ENCODE data around the gene KCNN2. TPM values are rescaled to one million over a fixed set of nuclear protein-coding genes. Genes with fewer than 3 reads are reported as not detected.

KCNN2 gene
- total and polyA plus RNA-seq, 2 donors, result 0.66 to 1.1 TPM

DNA sequence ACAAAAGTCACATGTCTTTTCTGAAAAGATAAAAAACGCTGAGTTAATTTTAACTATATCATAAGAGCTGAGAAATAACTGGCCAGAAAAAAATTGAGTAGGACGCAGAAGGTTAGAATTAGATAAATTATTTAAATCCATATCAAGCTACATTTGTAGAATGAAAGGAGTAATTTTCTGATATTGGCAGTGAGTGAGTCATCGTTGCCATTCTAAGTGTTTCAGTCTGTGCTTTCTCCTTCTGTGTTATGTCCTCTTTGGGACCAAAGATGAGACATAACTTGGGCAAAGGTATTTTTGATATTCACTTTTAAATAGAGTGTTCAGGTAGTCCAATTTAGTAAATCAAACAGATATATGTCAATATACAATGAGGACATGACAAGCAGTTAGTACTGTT is 34.4 kb upstream of the KCNN2 start:
- whole genome bisulfite sequencing, result 70% methylated on average over 3 of the region's 3 CpGs
- Histone ChIP-seq H3K36me3 (ENCODE audit: control insufficient read depth in 2 of 2, insufficient read depth in 2 of 2, low read length in 1 of 2) (no peaks in the 10 kb centered on the region), H3K4me3 (ENCODE audit: low read length in 2 of 2) (no peak overlapping the region), H3K4me1 (ENCODE audit: control insufficient read depth in 2 of 2, insufficient read depth in 2 of 2, low read length in 2 of 2) (no peaks in the 10 kb centered on the region), H3K27ac (ENCODE audit: low read depth in 1 of 2, low read length in 1 of 2) (no peak overlapping the region), H3K9me3 (ENCODE audit: control insufficient read depth in 2 of 2, insufficient read depth in 1 of 2, low read length in 1 of 2) (no peaks in the 10 kb centered on the region), H3K27me3 (ENCODE audit: control insufficient read depth in 2 of 2, insufficient read depth in 1 of 2, low read length in 1 of 2) (no peaks in the 10 kb centered on the region)
- no peak for DNase-seq (ENCODE audit: low read depth in 6 of 9, low spot score in 9 of 9)

GRCh38 chr5:114327987-114328386 is 33.9 kb upstream of the KCNN2 start:
- H3K27me3 ChIP-seq (ENCODE audit: control insufficient read depth in 2 of 2, insufficient read depth in 1 of 2, low read length in 1 of 2), result no peaks in the 10 kb centered on the region
- H3K9me3 ChIP-seq (ENCODE audit: control insufficient read depth in 2 of 2, insufficient read depth in 1 of 2, low read length in 1 of 2), result no peaks in the 10 kb centered on the region
- H3K27ac ChIP-seq (ENCODE audit: low read depth in 1 of 2, low read length in 1 of 2), result no peak overlapping the region
- WGBS, result 71% methylated on average over 3 of the region's 3 CpGs
- no peaks in the 10 kb centered on the region for H3K4me1 ChIP-seq (ENCODE audit: control insufficient read depth in 2 of 2, insufficient read depth in 2 of 2, low read length in 2 of 2)
- no peak for DNase-seq (ENCODE audit: low read depth in 6 of 9, low spot score in 9 of 9)
- H3K36me3 ChIP-seq (ENCODE audit: control insufficient read depth in 2 of 2, insufficient read depth in 2 of 2, low read length in 1 of 2), result no peaks in the 10 kb centered on the region
- no peak overlapping the region for H3K4me3 ChIP-seq (ENCODE audit: low read length in 2 of 2)

GRCh38 chr5:114330916-114331531 is 30.8 kb upstream of the KCNN2 start:
- Histone ChIP-seq H3K4me1 (ENCODE audit: control insufficient read depth in 2 of 2, insufficient read depth in 2 of 2, low read length in 2 of 2) (no peaks in the 10 kb centered on the region), H3K27me3 (ENCODE audit: control insufficient read depth in 2 of 2, insufficient read depth in 1 of 2, low read length in 1 of 2) (no peaks in the 10 kb centered on the region), H3K36me3 (ENCODE audit: control insufficient read depth in 2 of 2, insufficient read depth in 2 of 2, low read length in 1 of 2) (no peaks in the 10 kb centered on the region), H3K27ac (ENCODE audit: low read depth in 1 of 2, low read length in 1 of 2) (no peak overlapping the region), H3K4me3 (ENCODE audit: low read length in 2 of 2) (no peak overlapping the region), H3K9me3 (ENCODE audit: control insufficient read depth in 2 of 2, insufficient read depth in 1 of 2, low read length in 1 of 2) (no peaks in the 10 kb centered on the region)
- WGBS, result 85% methylated on average over 7 of the region's 7 CpGs
- no peak for DNase-seq (ENCODE audit: low read depth in 6 of 9, low spot score in 9 of 9)

GRCh38 chr5:114332493-114332892 is 29.4 kb upstream of the KCNN2 start:
- Histone ChIP-seq H3K36me3 (ENCODE audit: control insufficient read depth in 2 of 2, insufficient read depth in 2 of 2, low read length in 1 of 2) (no peaks in the 10 kb centered on the region), H3K27ac (ENCODE audit: low read depth in 1 of 2, low read length in 1 of 2) (no peak overlapping the region), H3K9me3 (ENCODE audit: control insufficient read depth in 2 of 2, insufficient read depth in 1 of 2, low read length in 1 of 2) (no peaks in the 10 kb centered on the region), H3K27me3 (ENCODE audit: control insufficient read depth in 2 of 2, insufficient read depth in 1 of 2, low read length in 1 of 2) (no peaks in the 10 kb centered on the region), H3K4me1 (ENCODE audit: control insufficient read depth in 2 of 2, insufficient read depth in 2 of 2, low read length in 2 of 2) (no peaks in the 10 kb centered on the region), H3K4me3 (ENCODE audit: low read length in 2 of 2) (no peak overlapping the region)
- no peak for DNase-seq (ENCODE audit: low read depth in 6 of 9, low spot score in 9 of 9)

GRCh38 chr5:114332925-114333324 is 28.9 kb upstream of the KCNN2 start:
- Histone ChIP-seq H3K9me3 (ENCODE audit: control insufficient read depth in 2 of 2, insufficient read depth in 1 of 2, low read length in 1 of 2) (no peaks in the 10 kb centered on the region), H3K4me3 (ENCODE audit: low read length in 2 of 2) (no peak overlapping the region), H3K36me3 (ENCODE audit: control insufficient read depth in 2 of 2, insufficient read depth in 2 of 2, low read length in 1 of 2) (no peaks in the 10 kb centered on the region), H3K4me1 (ENCODE audit: control insufficient read depth in 2 of 2, insufficient read depth in 2 of 2, low read length in 2 of 2) (no peaks in the 10 kb centered on the region), H3K27ac (ENCODE audit: low read depth in 1 of 2, low read length in 1 of 2) (no peak overlapping the region), H3K27me3 (ENCODE audit: control insufficient read depth in 2 of 2, insufficient read depth in 1 of 2, low read length in 1 of 2) (no peaks in the 10 kb centered on the region)
- 82% methylated on average over 5 of the region's 5 CpGs for WGBS
- no peak for DNase-seq (ENCODE audit: low read depth in 6 of 9, low spot score in 9 of 9)

DNA sequence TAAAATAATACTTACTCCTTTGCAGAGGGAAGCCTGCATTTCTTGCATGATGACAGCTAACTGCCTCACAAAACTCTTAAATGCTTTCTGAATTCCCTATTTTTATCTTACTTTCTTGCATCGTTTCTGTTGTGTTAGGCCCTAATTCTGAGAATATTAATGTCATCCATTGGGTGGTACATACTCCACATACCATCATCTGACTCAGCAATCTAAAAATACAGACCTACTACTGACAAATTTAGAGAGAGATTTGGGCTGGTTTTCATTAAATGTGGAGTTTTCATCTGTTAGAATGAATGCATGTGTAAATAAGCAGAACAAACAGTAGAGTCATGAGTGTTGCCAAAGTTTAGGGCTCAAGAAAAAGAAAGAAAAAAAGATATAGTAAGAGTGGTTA is 26.5 kb upstream of the KCNN2 start:
- Histone ChIP-seq H3K36me3 (ENCODE audit: control insufficient read depth in 2 of 2, insufficient read depth in 2 of 2, low read length in 1 of 2) (no peaks in the 10 kb centered on the region), H3K27me3 (ENCODE audit: control insufficient read depth in 2 of 2, insufficient read depth in 1 of 2, low read length in 1 of 2) (no peaks in the 10 kb centered on the region), H3K4me1 (ENCODE audit: control insufficient read depth in 2 of 2, insufficient read depth in 2 of 2, low read length in 2 of 2) (no peaks in the 10 kb centered on the region), H3K4me3 (ENCODE audit: low read length in 2 of 2) (no peak overlapping the region), H3K27ac (ENCODE audit: low read depth in 1 of 2, low read length in 1 of 2) (no peak overlapping the region), H3K9me3 (ENCODE audit: control insufficient read depth in 2 of 2, insufficient read depth in 1 of 2, low read length in 1 of 2) (no peaks in the 10 kb centered on the region)
- no peak for DNase-seq (ENCODE audit: low read depth in 6 of 9, low spot score in 9 of 9)
- WGBS, result 81% methylated on average over 1 of the region's 1 CpG

DNA sequence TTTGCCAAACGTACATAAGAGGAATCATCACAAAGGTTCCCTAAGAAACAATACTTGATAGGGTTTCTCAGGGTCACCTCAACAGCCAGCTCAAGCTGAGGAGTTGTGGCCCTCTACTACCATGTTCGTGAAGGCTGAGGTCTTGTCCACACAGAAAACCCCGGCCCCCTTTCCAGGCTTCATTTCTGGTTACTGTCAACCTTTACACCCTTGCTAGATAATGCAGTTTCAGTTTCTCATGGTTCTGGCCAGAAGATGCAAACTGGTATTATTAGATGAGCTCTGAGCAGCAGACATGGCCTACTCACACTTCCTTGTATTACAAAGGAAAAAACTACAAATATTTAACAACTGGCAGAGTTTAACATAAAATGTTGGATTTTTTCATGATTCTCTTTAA is 22.8 kb upstream of the KCNN2 start:
- no peak for DNase-seq (ENCODE audit: low read depth in 6 of 9, low spot score in 9 of 9)
- Histone ChIP-seq H3K4me3 (ENCODE audit: low read length in 2 of 2) (no peak overlapping the region), H3K27me3 (ENCODE audit: control insufficient read depth in 2 of 2, insufficient read depth in 1 of 2, low read length in 1 of 2) (no peaks in the 10 kb centered on the region), H3K9me3 (ENCODE audit: control insufficient read depth in 2 of 2, insufficient read depth in 1 of 2, low read length in 1 of 2) (no peaks in the 10 kb centered on the region), H3K4me1 (ENCODE audit: control insufficient read depth in 2 of 2, insufficient read depth in 2 of 2, low read length in 2 of 2) (no peaks in the 10 kb centered on the region), H3K27ac (ENCODE audit: low read depth in 1 of 2, low read length in 1 of 2) (no peak overlapping the region), H3K36me3 (ENCODE audit: control insufficient read depth in 2 of 2, insufficient read depth in 2 of 2, low read length in 1 of 2) (no peaks in the 10 kb centered on the region)
- 83% methylated on average over 3 of the region's 3 CpGs for WGBS

GRCh38 chr5:114346181-114346580 is 15.7 kb upstream of the KCNN2 start:
- Histone ChIP-seq H3K27ac (ENCODE audit: low read depth in 1 of 2, low read length in 1 of 2) (no peak overlapping the region), H3K9me3 (ENCODE audit: control insufficient read depth in 2 of 2, insufficient read depth in 1 of 2, low read length in 1 of 2) (no peaks in the 10 kb centered on the region), H3K4me1 (ENCODE audit: control insufficient read depth in 2 of 2, insufficient read depth in 2 of 2, low read length in 2 of 2) (no peaks in the 10 kb centered on the region), H3K27me3 (ENCODE audit: control insufficient read depth in 2 of 2, insufficient read depth in 1 of 2, low read length in 1 of 2) (no peaks in the 10 kb centered on the region), H3K36me3 (ENCODE audit: control insufficient read depth in 2 of 2, insufficient read depth in 2 of 2, low read length in 1 of 2) (no peaks in the 10 kb centered on the region), H3K4me3 (ENCODE audit: low read length in 2 of 2) (no peak overlapping the region)
- WGBS, result 96% methylated on average over 4 of the region's 4 CpGs
- no peak for DNase-seq (ENCODE audit: low read depth in 6 of 9, low spot score in 9 of 9)

GRCh38 chr5:114355086-114355830 is 6.6 kb upstream of the KCNN2 start:
- Histone ChIP-seq H3K27ac (ENCODE audit: low read depth in 1 of 2, low read length in 1 of 2) (no peak overlapping the region), H3K4me3 (ENCODE audit: low read length in 2 of 2) (no peak overlapping the region), H3K27me3 (ENCODE audit: control insufficient read depth in 2 of 2, insufficient read depth in 1 of 2, low read length in 1 of 2) (peaks cover 9 to 15% of the 10 kb centered on the region in 2 donors), H3K36me3 (ENCODE audit: control insufficient read depth in 2 of 2, insufficient read depth in 2 of 2, low read length in 1 of 2) (no peaks in the 10 kb centered on the region), H3K4me1 (ENCODE audit: control insufficient read depth in 2 of 2, insufficient read depth in 2 of 2, low read length in 2 of 2) (no peaks in the 10 kb centered on the region), H3K9me3 (ENCODE audit: control insufficient read depth in 2 of 2, insufficient read depth in 1 of 2, low read length in 1 of 2) (no peaks in the 10 kb centered on the region)
- no peak for DNase-seq (ENCODE audit: low read depth in 6 of 9, low spot score in 9 of 9)
- 40% methylated on average over 5 of the region's 5 CpGs for WGBS
